LNCaP clone FGC (cell line): ENCODE measurements around the gene MYMK.

Source experiments
- DNase-seq: peaks from one replicate; pipeline ENCODE4 v3.0.0-alpha.2; 2011; ENCODE audit warnings: low read depth
- H3K4me3 ChIP-seq: 2 replicates; pipeline ENCODE4 v1.5.1; 2011; ENCODE audit warnings: mild to moderate bottlenecking, low read depth, low read length, control low read depth
- TF ChIP-seq, protein P1 (sequence below): IDR thresholded peaks from 2 replicates; pipeline ENCODE4 v1.5.1; 2012; ENCODE audit warnings: mild to moderate bottlenecking; ENCODE audit not compliant: control insufficient read depth, insufficient read depth; ENCODE audit errors: extremely low read depth

MYMK gene

DNA sequence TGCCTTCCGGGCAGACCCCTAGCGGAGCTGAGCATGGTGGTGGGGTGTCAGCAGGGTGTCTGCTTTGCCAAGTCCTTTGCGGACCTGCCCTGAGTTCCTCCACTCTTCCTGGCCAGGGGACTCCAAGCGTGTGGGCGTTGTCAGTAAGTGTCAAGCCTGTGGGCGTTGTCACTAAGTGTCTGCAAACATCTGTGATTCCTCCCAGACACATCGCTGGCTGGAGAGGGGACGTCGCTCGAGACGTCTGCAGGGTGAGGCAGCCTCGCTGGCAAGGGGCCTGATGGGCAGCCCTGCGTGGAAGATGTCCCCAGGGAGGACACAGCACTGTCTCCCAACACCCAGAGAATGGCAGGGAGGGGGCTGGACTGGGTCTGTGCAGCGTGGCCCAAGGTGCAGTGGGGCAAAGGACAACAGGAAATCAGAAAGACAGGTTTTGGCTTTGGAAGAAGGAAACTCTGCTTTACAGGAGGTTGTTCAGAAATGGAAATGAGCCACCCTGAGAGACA is 38.6 kb upstream of the MYMK start:
- DNase-seq, result no peak
- TF ChIP-seq, protein P1, sequence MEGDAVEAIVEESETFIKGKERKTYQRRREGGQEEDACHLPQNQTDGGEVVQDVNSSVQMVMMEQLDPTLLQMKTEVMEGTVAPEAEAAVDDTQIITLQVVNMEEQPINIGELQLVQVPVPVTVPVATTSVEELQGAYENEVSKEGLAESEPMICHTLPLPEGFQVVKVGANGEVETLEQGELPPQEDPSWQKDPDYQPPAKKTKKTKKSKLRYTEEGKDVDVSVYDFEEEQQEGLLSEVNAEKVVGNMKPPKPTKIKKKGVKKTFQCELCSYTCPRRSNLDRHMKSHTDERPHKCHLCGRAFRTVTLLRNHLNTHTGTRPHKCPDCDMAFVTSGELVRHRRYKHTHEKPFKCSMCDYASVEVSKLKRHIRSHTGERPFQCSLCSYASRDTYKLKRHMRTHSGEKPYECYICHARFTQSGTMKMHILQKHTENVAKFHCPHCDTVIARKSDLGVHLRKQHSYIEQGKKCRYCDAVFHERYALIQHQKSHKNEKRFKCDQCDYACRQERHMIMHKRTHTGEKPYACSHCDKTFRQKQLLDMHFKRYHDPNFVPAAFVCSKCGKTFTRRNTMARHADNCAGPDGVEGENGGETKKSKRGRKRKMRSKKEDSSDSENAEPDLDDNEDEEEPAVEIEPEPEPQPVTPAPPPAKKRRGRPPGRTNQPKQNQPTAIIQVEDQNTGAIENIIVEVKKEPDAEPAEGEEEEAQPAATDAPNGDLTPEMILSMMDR, result no peak
- H3K4me3 ChIP-seq, result no peak overlapping the region

DNA sequence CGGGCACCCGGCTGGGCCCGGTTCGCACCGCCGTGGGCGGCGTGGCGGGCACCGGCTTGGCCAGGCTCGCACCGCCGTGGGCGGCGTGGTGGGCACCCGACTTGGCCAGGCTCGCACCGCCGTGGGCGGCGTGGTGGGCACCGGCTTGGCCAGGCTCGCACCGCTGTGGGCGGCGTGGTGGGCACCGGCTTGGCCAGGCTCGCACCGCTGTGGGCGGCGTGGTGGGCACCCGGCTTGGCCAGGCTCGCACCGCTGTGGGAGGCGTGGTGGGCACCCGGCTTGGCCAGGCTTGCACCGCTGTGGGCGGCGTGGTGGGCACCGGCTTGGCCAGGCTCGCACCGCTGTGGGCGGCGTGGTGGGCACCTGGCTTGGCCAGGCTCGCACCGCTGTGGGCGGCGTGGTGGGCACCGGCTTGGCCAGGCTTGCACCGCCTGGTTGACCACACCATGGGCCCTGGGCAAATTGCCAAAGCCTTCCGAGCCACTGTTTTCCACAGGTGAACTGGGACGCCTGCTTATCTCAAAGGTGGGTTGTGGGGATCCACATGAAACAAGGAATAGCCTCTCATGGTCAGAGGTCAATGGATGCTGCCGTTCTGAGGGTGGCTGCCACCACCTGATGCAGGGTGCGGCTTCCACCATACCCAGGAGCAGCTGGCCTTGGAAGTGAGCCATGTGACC is 38.0 kb upstream of the MYMK start:
- DNase-seq, result no peak
- no peak overlapping the region for H3K4me3 ChIP-seq
- TF ChIP-seq, protein P1, result no peak

DNA sequence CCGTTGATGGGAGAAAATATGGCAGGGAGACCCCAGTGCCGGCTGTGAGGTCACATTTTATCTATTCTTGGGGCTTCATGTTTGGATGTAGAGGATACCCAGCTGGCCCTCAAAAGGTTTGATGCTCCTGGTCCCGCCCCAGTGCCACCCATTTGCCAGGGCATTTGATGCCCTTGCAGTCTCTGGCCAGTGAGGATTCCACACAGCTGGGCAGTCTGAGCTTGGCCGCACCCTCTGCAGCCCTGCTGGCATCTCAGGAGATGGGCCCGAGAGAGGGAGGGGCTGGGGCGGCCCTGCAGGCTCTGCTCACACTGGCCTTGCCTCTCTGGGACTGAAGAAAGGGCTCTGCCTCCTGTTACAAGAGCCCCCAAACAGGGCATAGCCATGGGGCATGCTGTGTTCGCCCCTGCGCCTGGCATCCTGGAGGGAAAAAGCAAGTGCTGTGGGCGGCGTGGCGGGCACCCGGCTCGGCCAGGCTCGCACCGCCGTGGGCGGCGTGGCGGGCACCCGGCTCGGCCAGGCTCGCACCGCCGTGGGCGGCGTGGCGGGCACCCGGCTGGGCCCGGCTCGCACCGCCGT is 37.3 kb upstream of the MYMK start:
- DNase-seq, result no peak
- no peak overlapping the region for H3K4me3 ChIP-seq
- TF ChIP-seq, protein P1, result no peak

DNA sequence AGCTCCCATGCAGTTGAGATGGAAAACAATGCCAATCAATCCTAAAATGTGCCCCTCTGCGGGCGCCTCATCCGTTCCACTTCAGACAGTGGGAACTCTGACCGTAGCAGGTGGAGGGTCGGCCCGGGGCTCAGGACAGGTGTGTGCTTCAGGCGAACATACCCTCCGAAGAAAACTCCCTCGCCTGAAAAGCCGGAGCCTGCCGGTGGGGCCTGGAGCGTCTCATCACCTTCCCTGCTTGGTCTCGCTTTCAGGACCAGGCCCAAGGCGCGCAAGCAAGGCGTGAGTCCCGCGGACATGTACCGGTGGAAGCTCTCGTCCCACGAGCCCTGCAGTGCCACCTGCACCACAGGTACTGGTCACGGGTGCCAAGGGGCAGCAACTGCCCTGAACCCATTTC is 36.2 kb upstream of the MYMK start:
- TF ChIP-seq, protein P1, result no peak
- no peak overlapping the region for H3K4me3 ChIP-seq
- DNase-seq, result no peak

DNA sequence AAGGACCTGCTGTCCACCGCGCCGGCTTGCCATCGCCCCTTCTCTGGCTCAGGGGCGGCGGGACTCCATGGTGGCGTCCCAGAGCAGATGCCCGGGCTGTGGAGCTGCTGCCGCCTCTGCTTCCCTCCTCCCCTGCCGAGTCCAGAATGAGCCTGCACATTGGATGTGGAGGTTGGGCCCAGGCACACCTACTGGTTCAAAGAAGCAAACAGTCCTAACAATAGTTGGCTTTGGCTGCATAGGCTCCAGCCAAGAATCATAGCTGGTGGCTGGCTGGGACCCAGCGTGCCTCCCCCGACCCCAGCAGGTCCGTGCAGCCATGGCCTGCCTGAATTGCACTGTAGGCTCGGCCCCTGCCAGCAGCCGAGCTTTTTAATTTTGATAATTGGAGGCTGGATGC is 35.6 kb upstream of the MYMK start:
- no peak for DNase-seq
- H3K4me3 ChIP-seq, result no peak overlapping the region
- TF ChIP-seq, protein P1, result no peak

DNA sequence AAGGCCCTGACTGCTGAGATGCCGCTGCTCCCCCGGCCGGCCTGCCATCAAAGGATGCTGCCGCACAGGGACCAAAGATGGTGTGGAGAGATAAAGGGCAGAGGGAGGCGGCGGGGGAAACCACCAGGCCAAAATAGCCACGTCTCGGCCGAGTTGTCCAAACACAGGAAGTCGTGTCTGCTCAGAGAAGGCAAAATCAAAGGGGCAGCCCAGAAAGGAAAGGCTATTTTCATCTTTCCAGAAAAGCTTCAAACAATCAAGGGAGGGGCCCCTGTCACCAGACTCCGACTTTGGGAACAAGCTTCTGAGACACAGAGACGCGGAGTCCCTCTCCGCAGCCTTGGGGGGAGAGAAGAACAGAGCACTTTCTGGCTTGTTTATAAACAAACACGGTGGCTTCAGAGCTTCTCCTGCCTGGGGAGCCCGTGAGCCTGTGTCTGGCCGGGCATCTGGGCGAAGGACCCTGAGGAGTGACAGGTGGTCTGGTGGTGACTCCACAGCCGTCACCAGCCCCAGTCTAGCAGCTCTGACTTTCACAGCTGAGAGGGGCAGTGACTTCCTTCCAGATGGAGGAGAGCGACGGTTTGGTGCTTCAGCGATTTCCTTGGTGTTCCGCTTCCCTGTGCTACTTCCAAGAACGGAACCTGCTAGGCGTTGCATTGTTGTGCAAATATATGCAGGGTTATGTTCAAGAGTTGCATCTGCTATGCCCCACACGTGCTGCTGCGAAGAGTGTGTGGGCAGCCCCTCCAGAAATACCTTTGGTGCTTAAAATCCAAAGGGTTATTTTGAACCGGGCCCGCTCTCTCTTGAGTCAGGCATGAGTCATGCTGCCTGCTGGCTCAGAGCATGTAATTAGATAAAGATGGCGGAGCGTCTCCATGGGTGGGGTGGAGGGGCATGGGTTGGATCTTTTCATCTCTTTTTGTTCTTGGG is 33.7 kb upstream of the MYMK start:
- H3K4me3 ChIP-seq, result no peak overlapping the region
- DNase-seq, result no peak
- TF ChIP-seq, protein P1, result no peak
